Measurements from ENCODE around the gene FAM117A. TPM values are rescaled to one million over a fixed set of nuclear protein-coding genes. Genes with fewer than 3 reads are reported as not detected.
A peak's percentile ranks its signal among the peaks of the same experiment; 100 is the strongest.

The FAM117A gene
- total RNA-seq, 4 donors from 2014 or later: 13.3 to 33.0 (median 24.8) TPM

DNA sequence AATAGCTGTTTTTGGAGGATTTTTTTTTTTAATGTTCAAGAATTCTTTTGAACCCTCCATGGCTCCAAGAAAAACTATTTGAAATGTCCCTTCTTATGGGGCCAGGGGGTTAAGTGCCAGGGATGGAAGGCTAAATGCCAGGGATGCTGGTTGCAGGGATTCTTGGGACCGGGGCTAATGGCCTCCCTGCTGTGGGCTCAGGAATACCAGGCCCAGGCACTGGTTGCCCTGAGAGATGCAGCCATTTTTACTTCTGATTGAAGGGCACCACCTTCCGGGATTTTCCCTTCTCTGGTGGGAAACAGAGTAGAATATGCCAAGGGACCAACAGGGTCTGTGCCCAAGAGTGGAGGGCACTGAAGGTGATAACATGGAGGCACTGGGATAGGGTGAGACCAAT is 13.6 kb upstream of the FAM117A start:
- no peaks in the 10 kb centered on the region for H3K9me3 ChIP-seq
- intact Hi-C loops (cut with DNase I): no loop called here
- peak overlapping the region; percentile 78 to 86 (median 83) for H3K27ac ChIP-seq (replicated peaks in 1 of 4)
- H3K4me1 ChIP-seq: peaks cover 24 to 64% (median 55%) of the 10 kb centered on the region in 4 donors
- no peaks in the 10 kb centered on the region for H3K36me3 ChIP-seq
- TF ChIP-seq, protein P1, sequence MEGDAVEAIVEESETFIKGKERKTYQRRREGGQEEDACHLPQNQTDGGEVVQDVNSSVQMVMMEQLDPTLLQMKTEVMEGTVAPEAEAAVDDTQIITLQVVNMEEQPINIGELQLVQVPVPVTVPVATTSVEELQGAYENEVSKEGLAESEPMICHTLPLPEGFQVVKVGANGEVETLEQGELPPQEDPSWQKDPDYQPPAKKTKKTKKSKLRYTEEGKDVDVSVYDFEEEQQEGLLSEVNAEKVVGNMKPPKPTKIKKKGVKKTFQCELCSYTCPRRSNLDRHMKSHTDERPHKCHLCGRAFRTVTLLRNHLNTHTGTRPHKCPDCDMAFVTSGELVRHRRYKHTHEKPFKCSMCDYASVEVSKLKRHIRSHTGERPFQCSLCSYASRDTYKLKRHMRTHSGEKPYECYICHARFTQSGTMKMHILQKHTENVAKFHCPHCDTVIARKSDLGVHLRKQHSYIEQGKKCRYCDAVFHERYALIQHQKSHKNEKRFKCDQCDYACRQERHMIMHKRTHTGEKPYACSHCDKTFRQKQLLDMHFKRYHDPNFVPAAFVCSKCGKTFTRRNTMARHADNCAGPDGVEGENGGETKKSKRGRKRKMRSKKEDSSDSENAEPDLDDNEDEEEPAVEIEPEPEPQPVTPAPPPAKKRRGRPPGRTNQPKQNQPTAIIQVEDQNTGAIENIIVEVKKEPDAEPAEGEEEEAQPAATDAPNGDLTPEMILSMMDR (IDR thresholded peaks at IDR 0.05): no peak
- TF ChIP-seq POLR2A (IDR thresholded peaks at IDR 0.05; ENCODE audit: low read depth) (no peak), EP300 (IDR thresholded peaks at IDR 0.05) (no peak), POLR2AphosphoS5 (IDR thresholded peaks at IDR 0.05) (no peak)
- WGBS: 69% methylated on average over 2 of the region's 2 CpGs
- H3K27me3 ChIP-seq: no peaks in the 10 kb centered on the region
- H3K4me3 ChIP-seq: no peak overlapping the region
- DNase-seq (ENCODE audit: extremely low spot score): no peak

DNA sequence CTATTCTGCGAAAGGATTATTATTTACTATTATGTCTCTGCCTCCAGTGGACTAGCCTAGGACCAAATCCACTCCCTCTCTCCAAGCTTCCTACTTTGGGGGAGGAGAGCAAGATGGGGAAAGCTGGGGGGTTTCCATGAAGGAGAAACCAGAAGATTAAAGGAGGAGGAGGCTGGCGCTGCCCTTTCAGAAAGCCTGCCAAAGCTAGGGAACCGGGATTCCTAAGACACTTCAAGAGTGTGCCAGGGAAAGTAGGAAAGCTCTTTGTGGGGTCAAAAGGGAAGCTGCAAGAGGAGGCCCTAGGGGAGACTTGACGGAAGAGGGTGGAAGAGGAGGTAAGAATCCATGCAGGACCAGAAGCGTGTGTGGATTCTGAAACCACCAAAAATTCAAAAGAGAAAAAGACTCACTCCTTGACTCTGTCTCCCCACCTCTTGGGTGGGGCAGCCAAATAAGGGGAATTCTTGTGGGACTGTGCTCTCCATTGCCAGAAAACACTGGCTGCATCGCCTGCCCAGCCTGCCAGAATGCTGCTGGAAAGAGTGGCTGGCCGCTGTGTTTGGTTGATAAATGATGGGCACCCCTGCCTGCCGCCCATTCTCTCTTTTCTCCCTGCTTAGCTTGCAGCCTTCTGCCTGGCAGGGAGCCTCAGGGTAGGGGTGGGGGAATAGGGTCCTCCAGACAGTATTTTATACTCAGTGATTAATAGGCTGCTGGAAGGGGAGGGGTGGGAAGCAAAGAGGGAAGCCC is 12.8 kb upstream of the FAM117A start:
- DNase-seq (ENCODE audit: extremely low spot score): no peak

DNA sequence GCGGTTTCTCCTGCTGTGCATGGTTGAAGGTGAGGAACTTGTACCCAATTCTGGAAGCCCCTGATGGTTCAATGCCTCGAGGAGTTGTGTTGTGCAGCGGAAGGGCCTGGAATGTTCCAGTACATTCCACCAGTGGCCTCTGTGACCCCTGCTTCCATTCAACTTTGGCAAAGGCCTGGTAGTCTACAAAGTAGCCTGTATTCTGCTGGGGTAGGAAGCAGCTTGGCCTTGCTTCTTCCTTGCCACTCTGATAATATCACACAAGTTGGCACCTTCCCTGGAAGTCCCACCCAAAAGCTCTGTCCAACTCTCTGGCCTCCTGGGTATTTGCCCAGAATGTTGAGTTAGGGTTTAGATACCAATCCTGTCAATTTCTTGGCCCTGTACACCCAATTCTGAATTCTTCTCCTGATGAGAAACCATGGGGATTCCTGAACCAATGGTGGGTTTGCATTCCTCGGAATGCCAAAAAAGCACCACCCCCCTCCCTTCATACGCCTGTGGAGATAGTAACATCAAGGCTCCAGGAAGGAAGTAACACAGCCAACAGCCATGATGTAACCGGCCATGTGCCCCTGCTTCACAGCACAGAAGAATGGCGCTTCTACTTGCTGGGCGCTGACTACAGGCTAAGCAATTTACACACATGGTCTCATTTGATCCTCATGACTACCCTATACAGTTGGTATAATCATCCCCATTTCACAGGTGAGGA is 11.8 kb upstream of the FAM117A start:
- intact Hi-C loops (cut with DNase I): no loop called here
- Histone ChIP-seq H3K4me3 (no peak overlapping the region), H3K4me1 (peaks cover 24 to 54% (median 51%) of the 10 kb centered on the region in 4 donors), H3K27ac (replicated peaks in 1 of 4) (peak overlapping the region; percentile 78 to 86 (median 83)), H3K9me3 (no peaks in the 10 kb centered on the region), H3K36me3 (no peaks in the 10 kb centered on the region), H3K27me3 (no peaks in the 10 kb centered on the region)
- no peak for DNase-seq (ENCODE audit: extremely low spot score)
- WGBS: 84% methylated on average over 6 of the region's 8 CpGs
- TF ChIP-seq EP300 (IDR thresholded peaks at IDR 0.05) (no peak), POLR2AphosphoS5 (IDR thresholded peaks at IDR 0.05) (peak; percentile 30 to 44)

More for the DNA sequence above, 12.8 kb upstream of the FAM117A start:
- TF ChIP-seq, protein P1 (IDR thresholded peaks at IDR 0.05): no peak
- no peak for TF ChIP-seq EP300 (IDR thresholded peaks at IDR 0.05)
- TF ChIP-seq POLR2AphosphoS5 (IDR thresholded peaks at IDR 0.05): peak; percentile 29 to 41
- TF ChIP-seq POLR2A (IDR thresholded peaks at IDR 0.05; ENCODE audit: low read depth): no peak
- no peaks in the 10 kb centered on the region for H3K36me3 ChIP-seq
- peak overlapping the region; percentile 78 to 86 (median 83) for H3K27ac ChIP-seq (replicated peaks in 1 of 4)
- peaks cover 24 to 58% (median 52%) of the 10 kb centered on the region in 4 donors for H3K4me1 ChIP-seq
- peak overlapping the region in 3 of 4 donors; percentile 2 to 21 (median 5) for H3K4me3 ChIP-seq
- H3K9me3 ChIP-seq: no peaks in the 10 kb centered on the region
- no peaks in the 10 kb centered on the region for H3K27me3 ChIP-seq
- intact Hi-C loops (cut with DNase I): no loop called here
- WGBS: 15% methylated on average over 8 of the region's 8 CpGs

DNA sequence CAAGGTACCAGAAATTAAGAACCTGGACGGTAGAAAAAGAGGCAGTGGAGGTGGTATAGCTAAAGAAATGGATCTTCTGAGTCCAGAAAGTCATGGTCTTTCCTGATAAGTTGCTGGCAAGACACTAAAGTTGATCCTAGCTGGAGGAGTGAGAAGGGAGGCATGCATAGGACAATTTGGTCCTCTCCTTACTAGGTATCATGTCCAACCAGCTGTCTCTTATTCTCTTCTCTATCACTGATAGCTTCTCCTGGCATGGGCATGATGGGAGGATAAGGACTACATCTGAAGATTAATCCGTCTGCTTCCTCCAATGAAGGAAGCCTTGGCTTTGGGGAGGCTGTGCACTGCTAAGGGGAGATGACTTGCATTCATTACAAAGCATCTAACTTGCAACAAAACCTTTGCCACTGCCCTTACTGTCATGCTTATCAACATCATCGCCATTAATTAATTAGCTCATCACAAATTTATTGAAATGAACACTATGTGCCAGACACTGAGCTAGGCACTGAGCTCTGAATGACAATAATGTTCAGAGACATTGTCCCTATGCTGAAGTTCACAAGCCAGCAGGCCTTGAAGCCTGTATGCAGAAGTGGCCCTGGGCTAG is 3.1 kb upstream of the FAM117A start:
- no peaks in the 10 kb centered on the region for H3K9me3 ChIP-seq
- WGBS: 68% methylated on average over 3 of the region's 3 CpGs
- no peaks in the 10 kb centered on the region for H3K36me3 ChIP-seq
- no peaks in the 10 kb centered on the region for H3K27me3 ChIP-seq
- no peak overlapping the region for H3K27ac ChIP-seq (replicated peaks in 1 of 4)
- H3K4me1 ChIP-seq: peaks cover 10 to 25% (median 22%) of the 10 kb centered on the region in 4 donors
- DNase-seq (ENCODE audit: extremely low spot score): no peak
- intact Hi-C loops (cut with DNase I): no loop called here
- TF ChIP-seq POLR2A (IDR thresholded peaks at IDR 0.05; ENCODE audit: low read depth) (no peak), POLR2AphosphoS5 (IDR thresholded peaks at IDR 0.05) (no peak), EP300 (IDR thresholded peaks at IDR 0.05) (no peak)
- TF ChIP-seq, protein P1 (IDR thresholded peaks at IDR 0.05): no peak
- no peak overlapping the region for H3K4me3 ChIP-seq

Data from esophagus muscularis mucosa (tissue), 4 donors.